ENCODE measurements around the gene ROBO3. TPM values are rescaled to one million over a fixed set of nuclear protein-coding genes. Genes with fewer than 3 reads are reported as not detected.

The ROBO3 gene, protein sequence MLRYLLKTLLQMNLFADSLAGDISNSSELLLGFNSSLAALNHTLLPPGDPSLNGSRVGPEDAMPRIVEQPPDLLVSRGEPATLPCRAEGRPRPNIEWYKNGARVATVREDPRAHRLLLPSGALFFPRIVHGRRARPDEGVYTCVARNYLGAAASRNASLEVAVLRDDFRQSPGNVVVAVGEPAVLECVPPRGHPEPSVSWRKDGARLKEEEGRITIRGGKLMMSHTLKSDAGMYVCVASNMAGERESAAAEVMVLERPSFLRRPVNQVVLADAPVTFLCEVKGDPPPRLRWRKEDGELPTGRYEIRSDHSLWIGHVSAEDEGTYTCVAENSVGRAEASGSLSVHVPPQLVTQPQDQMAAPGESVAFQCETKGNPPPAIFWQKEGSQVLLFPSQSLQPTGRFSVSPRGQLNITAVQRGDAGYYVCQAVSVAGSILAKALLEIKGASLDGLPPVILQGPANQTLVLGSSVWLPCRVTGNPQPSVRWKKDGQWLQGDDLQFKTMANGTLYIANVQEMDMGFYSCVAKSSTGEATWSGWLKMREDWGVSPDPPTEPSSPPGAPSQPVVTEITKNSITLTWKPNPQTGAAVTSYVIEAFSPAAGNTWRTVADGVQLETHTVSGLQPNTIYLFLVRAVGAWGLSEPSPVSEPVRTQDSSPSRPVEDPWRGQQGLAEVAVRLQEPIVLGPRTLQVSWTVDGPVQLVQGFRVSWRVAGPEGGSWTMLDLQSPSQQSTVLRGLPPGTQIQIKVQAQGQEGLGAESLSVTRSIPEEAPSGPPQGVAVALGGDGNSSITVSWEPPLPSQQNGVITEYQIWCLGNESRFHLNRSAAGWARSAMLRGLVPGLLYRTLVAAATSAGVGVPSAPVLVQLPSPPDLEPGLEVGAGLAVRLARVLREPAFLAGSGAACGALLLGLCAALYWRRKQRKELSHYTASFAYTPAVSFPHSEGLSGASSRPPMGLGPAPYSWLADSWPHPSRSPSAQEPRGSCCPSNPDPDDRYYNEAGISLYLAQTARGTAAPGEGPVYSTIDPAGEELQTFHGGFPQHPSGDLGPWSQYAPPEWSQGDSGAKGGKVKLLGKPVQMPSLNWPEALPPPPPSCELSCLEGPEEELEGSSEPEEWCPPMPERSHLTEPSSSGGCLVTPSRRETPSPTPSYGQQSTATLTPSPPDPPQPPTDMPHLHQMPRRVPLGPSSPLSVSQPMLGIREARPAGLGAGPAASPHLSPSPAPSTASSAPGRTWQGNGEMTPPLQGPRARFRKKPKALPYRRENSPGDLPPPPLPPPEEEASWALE (N-terminal part only)
- 8.7 and 10.4 TPM in 2 replicates for total RNA-seq (2012; rRNA removed)

DNA sequence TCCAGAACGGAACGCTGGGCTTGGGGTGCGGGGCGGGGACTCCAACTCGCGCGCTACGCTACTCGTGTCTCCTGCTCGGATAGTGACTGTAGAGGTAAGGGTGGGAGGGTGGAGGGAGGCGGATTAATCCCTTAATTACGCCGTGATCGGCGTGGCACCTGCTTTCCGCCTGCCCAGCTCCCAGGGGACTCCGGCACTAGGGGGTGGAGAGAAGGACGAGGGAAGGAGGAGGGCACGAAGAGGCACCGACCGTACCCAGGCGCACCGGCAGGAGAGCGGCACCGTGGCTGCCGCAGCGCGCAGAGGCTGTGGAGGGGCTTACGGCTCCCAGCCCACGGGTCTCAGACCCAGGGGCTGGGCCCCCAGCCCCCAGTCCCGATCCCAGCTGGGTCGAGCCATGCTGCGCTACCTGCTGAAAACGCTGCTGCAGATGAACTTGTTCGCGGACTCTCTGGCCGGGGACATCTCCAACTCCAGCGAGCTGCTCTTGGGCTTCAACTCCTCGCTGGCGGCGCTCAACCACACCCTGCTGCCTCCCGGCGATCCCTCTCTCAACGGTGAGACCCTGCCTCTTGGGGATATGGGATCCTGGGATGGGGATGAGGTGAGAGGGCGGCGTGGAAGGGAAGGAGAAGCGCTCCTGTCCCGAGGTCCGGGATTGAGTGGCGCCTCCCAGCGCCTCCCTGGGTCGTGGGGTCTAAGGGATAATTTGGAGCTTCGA is at the start of gene ROBO3:
ROBO3 (plus strand) TSS at position 252 of the 721 bp plus-strand sequence; CDS start at position 398, 146 bp downstream.
- peak within 1 kb of the TSS; percentile 83 for H3K4me2 ChIP-seq (ENCODE audit: low read length)
- no peaks in the 10 kb centered on the region for H3K36me3 ChIP-seq (ENCODE audit: insufficient read depth, low read length)
- peak within 1 kb of the TSS; percentile 63 for H3K4me3 ChIP-seq (ENCODE audit: low read length)
- H3K4me1 ChIP-seq (ENCODE audit: control insufficient read depth, insufficient read depth, low read length): peaks cover 30% of the 10 kb centered on the region
- no peak within 1 kb of the TSS for H3K9ac ChIP-seq (ENCODE audit: low read depth, low read length)
- H3K27me3 ChIP-seq (ENCODE audit: control insufficient read depth, insufficient read depth, low read length): peaks cover 98% of the 10 kb centered on the region
- H3K9me3 ChIP-seq (replicated peaks; ENCODE audit: low read length): no peaks in the 10 kb centered on the region

DNA sequence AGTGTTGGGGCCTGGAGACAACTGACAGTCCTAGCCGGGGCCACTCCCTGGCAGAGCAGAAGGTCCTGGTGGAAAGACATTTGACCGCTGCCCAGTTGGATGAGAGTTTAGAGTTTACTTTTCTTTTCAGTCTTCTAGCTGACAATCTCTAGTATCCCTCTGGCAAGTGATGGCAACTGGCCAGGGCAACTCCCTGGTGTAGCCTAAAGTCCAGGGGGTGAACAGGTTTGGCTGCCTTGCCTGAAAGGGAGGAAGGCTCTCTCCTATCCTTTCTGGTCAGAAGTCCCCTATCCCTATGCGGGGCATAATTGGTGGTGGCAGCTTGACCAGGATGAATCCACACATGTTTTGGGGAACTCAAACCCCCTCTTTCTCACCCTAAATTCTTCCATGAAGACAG is 48.2 kb upstream of the ROBO3 start:
- Histone ChIP-seq H3K27me3 (ENCODE audit: control insufficient read depth, insufficient read depth, low read length) (peaks cover 42% of the 10 kb centered on the region), H3K9ac (ENCODE audit: low read depth, low read length) (no peak overlapping the region), H3K9me3 (replicated peaks; ENCODE audit: low read length) (no peaks in the 10 kb centered on the region)

DNA sequence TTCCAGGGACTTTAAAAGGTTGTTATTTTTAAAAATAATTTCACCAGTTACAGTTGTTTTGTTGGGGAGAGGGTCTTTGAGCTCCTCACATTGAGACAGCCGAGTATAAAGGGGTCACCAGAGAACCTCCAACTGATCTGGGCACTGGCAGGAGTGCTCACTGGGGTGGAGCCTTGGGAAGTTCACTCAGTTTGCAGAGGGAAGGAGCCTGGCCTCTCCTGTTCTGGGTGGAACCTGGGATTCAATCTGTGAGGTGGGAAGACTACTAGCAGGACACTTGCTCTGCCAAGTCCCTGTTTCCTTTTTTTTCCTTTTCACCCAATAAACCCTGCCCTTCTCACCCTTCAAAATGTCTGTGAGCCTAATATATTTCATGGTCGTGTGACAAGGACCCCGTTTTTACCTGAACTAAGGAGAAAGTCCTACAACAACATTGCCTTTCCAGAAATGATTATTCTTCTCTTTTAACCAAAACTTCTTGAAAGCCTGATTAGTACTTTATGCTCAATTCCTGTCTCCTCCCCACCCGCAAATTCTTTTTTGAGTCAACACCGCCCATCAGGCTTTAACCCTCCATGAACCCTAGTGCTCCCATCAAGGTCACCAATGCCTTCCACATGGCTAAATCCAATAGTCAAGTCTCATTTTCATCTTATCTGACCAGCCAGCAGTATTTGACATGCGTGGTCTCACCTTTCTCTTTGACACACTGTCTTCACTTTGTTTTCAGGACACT is 43.1 kb upstream of the ROBO3 start:
- Histone ChIP-seq H3K27me3 (ENCODE audit: control insufficient read depth, insufficient read depth, low read length) (peaks cover 56% of the 10 kb centered on the region), H3K4me2 (ENCODE audit: low read length) (no peak overlapping the region), H3K4me1 (ENCODE audit: control insufficient read depth, insufficient read depth, low read length) (no peaks in the 10 kb centered on the region)

More for the DNA sequence above, 48.2 kb upstream of the ROBO3 start:
- Histone ChIP-seq H3K4me3 (ENCODE audit: low read length) (no peak overlapping the region), H3K4me1 (ENCODE audit: control insufficient read depth, insufficient read depth, low read length) (peaks cover 3% of the 10 kb centered on the region), H3K36me3 (ENCODE audit: insufficient read depth, low read length) (no peaks in the 10 kb centered on the region), H3K4me2 (ENCODE audit: low read length) (no peak overlapping the region)

DNA sequence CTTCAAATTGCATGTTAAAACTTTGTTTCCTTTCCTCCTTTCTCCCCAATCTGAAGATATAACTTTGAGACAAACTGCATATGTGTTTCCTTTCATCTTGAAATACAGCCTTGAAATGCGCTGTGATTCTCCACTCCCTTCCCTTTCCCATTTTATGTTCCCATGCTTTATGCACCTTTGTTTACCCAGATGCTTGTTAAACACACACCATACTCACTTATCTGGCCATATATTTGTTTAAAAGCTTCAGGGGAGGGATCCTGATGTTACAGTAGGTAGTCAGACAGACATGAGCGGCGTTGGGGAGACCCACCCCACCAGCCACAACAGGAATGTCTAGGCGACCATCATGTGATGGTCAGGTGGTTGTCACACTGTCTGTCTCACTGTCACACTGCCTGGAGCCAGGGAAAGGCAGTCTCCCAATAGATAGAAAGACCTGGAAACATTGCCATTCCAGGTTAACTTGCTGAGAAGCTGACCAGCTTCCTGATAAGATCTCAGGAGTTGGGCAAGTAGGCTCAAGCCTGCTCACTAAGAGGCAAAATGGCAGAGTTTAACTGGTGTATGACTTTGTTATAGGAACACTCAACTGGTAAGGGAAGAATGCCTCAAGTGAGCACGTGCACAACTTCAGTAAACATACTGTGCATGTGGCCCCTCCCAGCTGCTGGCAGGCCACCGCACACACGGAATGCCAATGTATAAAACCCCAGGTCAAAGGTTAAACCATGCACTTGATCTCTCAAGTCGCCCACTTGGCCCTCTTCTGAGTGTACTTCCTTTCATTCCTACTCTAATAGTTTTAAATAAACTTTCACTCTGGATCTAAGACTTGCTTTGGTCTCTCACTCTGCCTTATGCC is 41.5 kb upstream of the ROBO3 start:
- H3K9ac ChIP-seq (ENCODE audit: low read depth, low read length): no peak overlapping the region
- no peaks in the 10 kb centered on the region for H3K4me1 ChIP-seq (ENCODE audit: control insufficient read depth, insufficient read depth, low read length)
- H3K4me2 ChIP-seq (ENCODE audit: low read length): no peak overlapping the region
- H3K4me3 ChIP-seq (ENCODE audit: low read length): no peak overlapping the region
- no peaks in the 10 kb centered on the region for H3K36me3 ChIP-seq (ENCODE audit: insufficient read depth, low read length)
- no peaks in the 10 kb centered on the region for H3K9me3 ChIP-seq (replicated peaks; ENCODE audit: low read length)
- H3K27me3 ChIP-seq (ENCODE audit: control insufficient read depth, insufficient read depth, low read length): peaks cover 45% of the 10 kb centered on the region

More for the DNA sequence above, 43.1 kb upstream of the ROBO3 start:
- no peaks in the 10 kb centered on the region for H3K36me3 ChIP-seq (ENCODE audit: insufficient read depth, low read length)
- no peak overlapping the region for H3K4me3 ChIP-seq (ENCODE audit: low read length)
- H3K9me3 ChIP-seq (replicated peaks; ENCODE audit: low read length): no peaks in the 10 kb centered on the region
- no peak overlapping the region for H3K9ac ChIP-seq (ENCODE audit: low read depth, low read length)

DNA sequence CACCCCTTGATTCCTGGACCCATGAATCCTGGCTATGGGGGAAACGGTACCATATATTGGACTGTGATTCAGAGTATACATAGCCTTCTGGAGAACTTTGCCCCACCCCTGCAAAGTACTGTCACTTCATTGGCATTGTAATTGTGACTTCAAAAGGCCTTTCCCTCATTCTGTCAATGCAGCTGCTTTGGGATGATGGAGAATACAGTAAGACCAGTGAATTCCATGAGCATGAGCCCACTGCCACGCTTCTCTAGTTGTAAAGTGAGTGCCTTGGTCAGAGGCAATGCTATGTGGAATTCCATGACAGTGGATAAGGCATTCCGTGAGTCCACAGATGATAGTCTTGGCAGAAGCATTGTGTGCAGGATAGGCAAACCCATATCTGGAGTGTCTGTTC is 39.4 kb upstream of the ROBO3 start:
- Histone ChIP-seq H3K9ac (ENCODE audit: low read depth, low read length) (no peak overlapping the region), H3K36me3 (ENCODE audit: insufficient read depth, low read length) (no peaks in the 10 kb centered on the region), H3K4me2 (ENCODE audit: low read length) (no peak overlapping the region)

DNA sequence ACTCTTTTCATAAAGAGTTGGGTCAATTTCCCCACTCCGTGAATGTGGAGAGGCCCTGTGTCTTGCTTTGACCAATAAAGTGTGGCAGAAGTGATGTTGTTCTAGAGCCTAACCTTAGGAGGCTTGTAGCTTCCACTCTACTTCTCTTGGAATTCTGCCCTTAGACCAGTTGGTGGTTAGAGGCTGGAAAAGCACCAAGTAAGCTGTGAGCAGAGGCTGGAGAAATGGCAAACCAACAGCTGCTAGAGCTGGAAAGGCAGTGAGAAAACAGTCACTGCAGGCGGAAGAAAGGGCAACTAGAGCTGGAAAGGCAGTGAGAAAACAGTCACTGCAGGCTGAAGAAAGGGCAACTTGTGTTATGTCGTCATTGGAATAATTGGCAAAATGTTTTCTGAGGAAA is 35.2 kb upstream of the ROBO3 start:
- H3K4me1 ChIP-seq (ENCODE audit: control insufficient read depth, insufficient read depth, low read length): no peaks in the 10 kb centered on the region
- H3K4me2 ChIP-seq (ENCODE audit: low read length): no peak overlapping the region
- H3K4me3 ChIP-seq (ENCODE audit: low read length): no peak overlapping the region
- H3K9ac ChIP-seq (ENCODE audit: low read depth, low read length): no peak overlapping the region
- peaks cover 5% of the 10 kb centered on the region for H3K27me3 ChIP-seq (ENCODE audit: control insufficient read depth, insufficient read depth, low read length)
- H3K9me3 ChIP-seq (replicated peaks; ENCODE audit: low read length): no peaks in the 10 kb centered on the region
- H3K36me3 ChIP-seq (ENCODE audit: insufficient read depth, low read length): no peaks in the 10 kb centered on the region

More for the DNA sequence above, 39.4 kb upstream of the ROBO3 start:
- no peak overlapping the region for H3K4me3 ChIP-seq (ENCODE audit: low read length)
- H3K4me1 ChIP-seq (ENCODE audit: control insufficient read depth, insufficient read depth, low read length): no peaks in the 10 kb centered on the region
- H3K27me3 ChIP-seq (ENCODE audit: control insufficient read depth, insufficient read depth, low read length): peaks cover 28% of the 10 kb centered on the region
- H3K9me3 ChIP-seq (replicated peaks; ENCODE audit: low read length): no peaks in the 10 kb centered on the region

DNA sequence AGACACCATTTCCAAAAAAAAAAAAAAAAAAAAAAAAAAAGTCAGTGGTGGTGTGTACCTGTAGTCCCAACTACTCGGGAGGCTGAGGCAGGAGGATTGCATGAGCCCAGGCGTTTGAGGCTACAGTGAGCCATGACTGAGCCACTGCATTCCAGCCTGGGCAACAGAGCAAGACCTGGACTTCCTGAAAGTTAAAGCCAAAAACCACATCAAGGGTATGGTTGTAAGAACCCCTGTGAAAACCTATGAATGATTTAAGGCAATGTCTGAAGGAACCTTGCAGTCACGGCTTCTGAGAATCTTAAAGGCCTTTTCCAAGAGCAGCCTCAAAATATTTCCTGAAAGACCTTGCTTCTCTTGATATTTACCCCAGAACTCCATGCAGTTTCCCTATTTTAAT is 34.5 kb upstream of the ROBO3 start:
- H3K4me3 ChIP-seq (ENCODE audit: low read length): no peak overlapping the region
- no peaks in the 10 kb centered on the region for H3K9me3 ChIP-seq (replicated peaks; ENCODE audit: low read length)
- H3K4me1 ChIP-seq (ENCODE audit: control insufficient read depth, insufficient read depth, low read length): no peaks in the 10 kb centered on the region
- H3K4me2 ChIP-seq (ENCODE audit: low read length): no peak overlapping the region
- H3K9ac ChIP-seq (ENCODE audit: low read depth, low read length): no peak overlapping the region
- H3K36me3 ChIP-seq (ENCODE audit: insufficient read depth, low read length): no peaks in the 10 kb centered on the region
- peaks cover 4% of the 10 kb centered on the region for H3K27me3 ChIP-seq (ENCODE audit: control insufficient read depth, insufficient read depth, low read length)

DNA sequence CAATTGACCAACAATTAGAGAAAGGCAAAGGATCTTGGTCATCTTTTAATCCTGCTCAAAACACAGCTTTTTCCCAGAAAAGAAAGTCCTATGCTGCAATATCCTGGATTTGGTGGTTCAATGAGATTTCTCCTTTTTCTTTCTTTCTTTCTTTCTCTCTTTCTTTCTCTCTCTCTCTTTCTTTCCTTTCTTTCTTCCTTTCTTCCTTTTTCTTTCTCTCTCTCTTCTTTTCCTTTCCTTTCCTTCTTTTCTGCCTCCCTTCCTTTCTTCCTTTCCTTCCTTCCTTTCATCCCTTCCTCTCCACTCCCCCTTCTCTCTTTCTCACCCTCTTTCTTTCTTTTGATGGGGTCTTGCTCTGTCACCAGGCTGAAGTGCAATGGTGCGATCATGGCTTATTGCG is 33.3 kb upstream of the ROBO3 start:
- H3K9ac ChIP-seq (ENCODE audit: low read depth, low read length): no peak overlapping the region
- H3K4me3 ChIP-seq (ENCODE audit: low read length): no peak overlapping the region
- H3K4me1 ChIP-seq (ENCODE audit: control insufficient read depth, insufficient read depth, low read length): peaks cover 5% of the 10 kb centered on the region
- no peaks in the 10 kb centered on the region for H3K27me3 ChIP-seq (ENCODE audit: control insufficient read depth, insufficient read depth, low read length)
- no peaks in the 10 kb centered on the region for H3K36me3 ChIP-seq (ENCODE audit: insufficient read depth, low read length)
- no peak overlapping the region for H3K4me2 ChIP-seq (ENCODE audit: low read length)
- no peaks in the 10 kb centered on the region for H3K9me3 ChIP-seq (replicated peaks; ENCODE audit: low read length)

DNA sequence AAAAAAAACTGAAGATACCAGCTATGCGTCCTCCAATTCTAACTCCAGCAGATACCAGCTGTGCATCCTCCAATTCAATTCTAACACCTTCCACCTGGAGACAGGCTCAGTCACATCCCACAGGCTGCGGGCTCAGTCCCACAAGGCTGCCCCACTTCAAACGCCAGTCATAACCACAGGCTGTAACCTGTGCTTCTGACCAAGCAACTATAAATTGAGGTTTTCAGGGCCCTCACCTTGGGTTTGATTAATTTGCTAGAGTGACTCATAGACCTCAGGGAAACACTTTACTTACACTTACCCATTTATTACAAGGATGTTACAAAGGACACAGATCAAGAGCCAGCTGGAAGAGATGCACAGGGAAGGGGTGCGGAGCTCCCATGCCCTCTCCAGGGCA is 32.7 kb upstream of the ROBO3 start:
- Histone ChIP-seq H3K9me3 (replicated peaks; ENCODE audit: low read length) (no peaks in the 10 kb centered on the region), H3K36me3 (ENCODE audit: insufficient read depth, low read length) (no peaks in the 10 kb centered on the region), H3K4me3 (ENCODE audit: low read length) (no peak overlapping the region), H3K4me1 (ENCODE audit: control insufficient read depth, insufficient read depth, low read length) (peaks cover 9% of the 10 kb centered on the region), H3K9ac (ENCODE audit: low read depth, low read length) (no peak overlapping the region), H3K27me3 (ENCODE audit: control insufficient read depth, insufficient read depth, low read length) (no peaks in the 10 kb centered on the region), H3K4me2 (ENCODE audit: low read length) (no peak overlapping the region)
